Measurements from ENCODE around the gene ZBTB45.

- TF ChIP-seq CTCF (IDR thresholded peaks at IDR 0.05): no peak
- no peak for TF ChIP-seq EZH2phosphoT487 (IDR thresholded peaks at IDR 0.05)
Measured at GRCh38 chr19:58474291-58474996, 45.2 kb downstream of the ZBTB45 start.

Data from neural progenitor cell (in vitro differentiated cells).